Left ventricle myocardium inferior (tissue), 1 donor: ENCODE measurements around the gene HS3ST1. TPM values are rescaled to one million over a fixed set of nuclear protein-coding genes. Genes with fewer than 3 reads are reported as not detected.

Experiments
- DNase-seq: peaks from one replicate; pipeline ENCODE4 v3.0.0-alpha.2; 2020
- H3K27ac ChIP-seq: fragments of 200-600 bp; replicated peaks from 2 replicates; pipeline ENCODE4 v1.8.0; 2021
- H3K27me3 ChIP-seq: fragments of 200-600 bp; 2 replicates; pipeline ENCODE4 v1.8.0; 2021; ENCODE audit warnings: low read depth
- H3K36me3 ChIP-seq: fragments of 200-600 bp; 2 replicates; pipeline ENCODE4 v1.8.0; 2021
- H3K4me1 ChIP-seq: fragments of 200-600 bp; 2 replicates; pipeline ENCODE4 v1.8.0; 2021
- H3K4me3 ChIP-seq: fragments of 200-600 bp; 2 replicates; pipeline ENCODE4 v1.8.0; 2021; ENCODE audit warnings: mild to moderate bottlenecking, moderate library complexity
- H3K9me3 ChIP-seq: fragments of 200-600 bp; replicated peaks from 2 replicates; pipeline ENCODE4 v1.8.0; 2021
- CTCF ChIP-seq: fragments of 200-600 bp; IDR thresholded peaks from 2 replicates; pipeline ENCODE4 v1.8.0; 2021; ENCODE audit warnings: antibody characterized with exemption, mild to moderate bottlenecking, borderline replicate concordance
- intact Hi-C: fragments of 100-400 bp; cut with micrococcal nuclease; formaldehyde crosslinking; loops from one replicate; pipeline ENCODE4 v1.11.0; 2022
- total RNA-seq: library from RNA; stranded (reverse); fragmentation: NEBNext Ultra II Directional; extraction: Animal tissue kit (Norgen Biotek cat#: 25700); gene quantifications from one replicate; pipeline ENCODE4 v1.2.1, GENCODE V29; 2021
- donor health status: DM: no; HTN: yes; CAD: no; lungs with severe emphysema.

The HS3ST1 gene
- total RNA-seq, 1 donor from 2014 or later: 2.4 TPM

- no peak overlapping the region for H3K4me3 ChIP-seq
- intact Hi-C loops: no loop called here
- H3K9me3 ChIP-seq: no peaks in the 10 kb centered on the region
- H3K4me1 ChIP-seq: no peaks in the 10 kb centered on the region
- TF ChIP-seq CTCF: no peak
- H3K27me3 ChIP-seq: peaks cover 8% of the 10 kb centered on the region
- no peak for DNase-seq
- no peaks in the 10 kb centered on the region for H3K36me3 ChIP-seq
- H3K27ac ChIP-seq: no peak overlapping the region
Observed at GRCh38 chr4:11415409-11416070, 13.2 kb downstream of the HS3ST1 start.

DNA sequence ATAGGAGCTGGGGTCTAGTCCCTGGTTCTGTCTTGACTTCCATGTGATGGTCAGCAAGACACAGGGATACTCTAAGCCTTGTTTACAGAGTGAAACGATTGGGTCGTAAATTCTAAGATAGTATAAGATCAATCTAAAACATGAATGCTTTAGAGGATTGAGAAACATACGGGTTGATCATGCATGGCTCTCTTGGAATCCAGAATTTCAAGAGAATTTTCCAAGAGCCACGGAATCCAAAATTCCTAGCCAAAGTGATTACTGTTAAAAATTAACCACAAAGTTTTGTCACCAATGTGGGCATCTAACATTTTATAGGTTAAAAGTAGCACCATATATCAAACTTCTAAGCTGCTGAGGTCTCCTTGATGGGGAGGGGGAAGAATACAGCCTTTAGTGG, 16.5 kb downstream of the HS3ST1 start:
- no peaks in the 10 kb centered on the region for H3K4me1 ChIP-seq
- H3K27me3 ChIP-seq: no peaks in the 10 kb centered on the region
- H3K4me3 ChIP-seq: no peak overlapping the region
- intact Hi-C loops: no loop called here
- no peaks in the 10 kb centered on the region for H3K9me3 ChIP-seq
- no peak overlapping the region for H3K27ac ChIP-seq
- H3K36me3 ChIP-seq: no peaks in the 10 kb centered on the region
- DNase-seq: no peak
- no peak for TF ChIP-seq CTCF

- no peak for DNase-seq
- TF ChIP-seq CTCF: no peak
- Histone ChIP-seq H3K36me3 (no peaks in the 10 kb centered on the region), H3K4me1 (no peaks in the 10 kb centered on the region), H3K27me3 (no peaks in the 10 kb centered on the region), H3K9me3 (no peaks in the 10 kb centered on the region), H3K27ac (no peak overlapping the region), H3K4me3 (no peak overlapping the region)
- intact Hi-C loops: no loop called here
Observed at GRCh38 chr4:11409632-11410031, 19.1 kb downstream of the HS3ST1 start.

DNA sequence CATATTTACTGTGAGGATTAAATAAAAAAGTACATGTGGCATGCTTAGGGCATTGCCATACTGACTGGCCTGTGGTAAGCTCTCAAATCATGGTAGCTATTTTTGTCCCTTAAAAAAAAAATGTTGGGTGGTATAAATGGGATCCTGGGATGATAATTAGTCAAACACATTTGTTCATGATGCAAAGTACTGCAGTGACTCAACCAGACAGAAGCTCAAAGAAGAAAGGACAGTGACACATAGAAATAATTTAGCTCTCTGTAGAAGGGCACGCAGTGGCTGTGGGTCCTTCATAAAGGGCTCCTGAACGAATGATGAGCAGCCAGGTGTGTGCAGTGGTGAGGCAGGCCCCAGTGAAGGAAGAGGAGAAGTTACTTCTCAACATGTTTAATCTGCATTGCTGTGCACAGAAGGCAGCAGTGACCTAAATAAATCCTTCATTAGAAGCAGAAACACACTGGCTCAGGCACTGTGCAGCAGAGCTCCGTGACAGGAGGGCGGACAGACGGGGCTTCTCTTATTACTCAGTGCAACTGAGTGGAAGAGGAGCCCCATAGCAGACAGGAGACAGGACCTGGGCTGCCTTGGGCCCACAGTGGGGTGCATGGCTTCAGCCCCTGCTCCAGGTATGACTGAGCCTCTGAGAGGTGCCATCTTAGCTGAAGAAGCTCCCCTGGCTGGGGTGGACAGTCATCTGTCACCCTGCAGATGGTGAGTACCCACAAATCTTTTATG, 20.3 kb downstream of the HS3ST1 start:
- H3K4me3 ChIP-seq: no peak overlapping the region
- H3K27me3 ChIP-seq: no peaks in the 10 kb centered on the region
- no peak for DNase-seq
- no peak overlapping the region for H3K27ac ChIP-seq
- H3K4me1 ChIP-seq: no peaks in the 10 kb centered on the region
- intact Hi-C loops: no loop called here
- no peaks in the 10 kb centered on the region for H3K9me3 ChIP-seq
- no peak for TF ChIP-seq CTCF
- H3K36me3 ChIP-seq: no peaks in the 10 kb centered on the region

- Histone ChIP-seq H3K27me3 (no peaks in the 10 kb centered on the region), H3K36me3 (no peaks in the 10 kb centered on the region), H3K9me3 (no peaks in the 10 kb centered on the region), H3K4me3 (no peak overlapping the region), H3K27ac (no peak overlapping the region), H3K4me1 (no peaks in the 10 kb centered on the region)
- intact Hi-C loops: no loop called here
- DNase-seq: no peak
- no peak for TF ChIP-seq CTCF
Observed at GRCh38 chr4:11407551-11407950, 21.1 kb downstream of the HS3ST1 start.
